GM12874 (cell line): ENCODE data around the gene RABGAP1.

ENCODE experiments used
- TF ChIP-seq, protein P1 (sequence below): IDR thresholded peaks from 2 replicates; pipeline ENCODE4 v1.5.1; 2011; ENCODE audit warnings: low read depth, mild to moderate bottlenecking, control low read depth, low read length, moderate library complexity; ENCODE audit not compliant: insufficient read depth

The RABGAP1 gene

DNA sequence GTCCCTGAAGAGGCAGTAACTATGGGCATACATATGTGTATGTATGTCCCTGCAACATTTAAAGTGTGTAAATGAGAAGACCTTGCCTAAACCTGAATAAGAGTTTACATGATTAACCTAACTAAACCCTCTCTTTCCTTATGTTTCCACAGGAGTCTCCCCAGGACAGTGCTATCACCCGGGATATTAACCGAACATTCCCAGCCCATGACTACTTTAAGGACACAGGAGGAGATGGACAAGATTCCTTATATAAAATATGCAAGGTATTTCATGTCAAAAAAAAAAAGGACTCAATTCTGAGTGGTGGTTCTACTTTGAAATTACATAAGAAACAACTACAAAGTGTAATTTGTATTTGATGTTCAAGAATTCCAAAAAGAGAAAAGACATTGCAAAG lies 124.4 kb downstream of the RABGAP1 start:
- TF ChIP-seq, protein P1, sequence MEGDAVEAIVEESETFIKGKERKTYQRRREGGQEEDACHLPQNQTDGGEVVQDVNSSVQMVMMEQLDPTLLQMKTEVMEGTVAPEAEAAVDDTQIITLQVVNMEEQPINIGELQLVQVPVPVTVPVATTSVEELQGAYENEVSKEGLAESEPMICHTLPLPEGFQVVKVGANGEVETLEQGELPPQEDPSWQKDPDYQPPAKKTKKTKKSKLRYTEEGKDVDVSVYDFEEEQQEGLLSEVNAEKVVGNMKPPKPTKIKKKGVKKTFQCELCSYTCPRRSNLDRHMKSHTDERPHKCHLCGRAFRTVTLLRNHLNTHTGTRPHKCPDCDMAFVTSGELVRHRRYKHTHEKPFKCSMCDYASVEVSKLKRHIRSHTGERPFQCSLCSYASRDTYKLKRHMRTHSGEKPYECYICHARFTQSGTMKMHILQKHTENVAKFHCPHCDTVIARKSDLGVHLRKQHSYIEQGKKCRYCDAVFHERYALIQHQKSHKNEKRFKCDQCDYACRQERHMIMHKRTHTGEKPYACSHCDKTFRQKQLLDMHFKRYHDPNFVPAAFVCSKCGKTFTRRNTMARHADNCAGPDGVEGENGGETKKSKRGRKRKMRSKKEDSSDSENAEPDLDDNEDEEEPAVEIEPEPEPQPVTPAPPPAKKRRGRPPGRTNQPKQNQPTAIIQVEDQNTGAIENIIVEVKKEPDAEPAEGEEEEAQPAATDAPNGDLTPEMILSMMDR: no peak

DNA sequence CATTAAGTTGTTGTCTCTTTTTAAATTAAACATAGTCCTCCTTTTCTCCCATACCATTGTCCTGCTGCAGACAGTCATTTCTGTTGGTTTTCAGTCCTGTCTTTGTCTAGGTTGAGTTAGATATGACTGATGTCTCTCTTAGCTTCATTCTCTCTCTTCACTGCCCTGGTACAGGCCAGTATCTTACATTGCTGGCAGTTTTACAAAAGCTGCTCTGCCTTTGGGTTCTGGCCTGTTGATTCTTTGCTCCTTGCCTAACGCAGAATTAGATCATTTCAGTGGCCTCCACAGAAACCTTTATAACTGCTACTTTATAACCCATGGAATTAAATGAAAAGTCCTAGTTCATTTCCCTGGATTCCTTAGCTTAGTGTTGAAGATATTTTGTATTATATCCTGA lies 126.3 kb downstream of the RABGAP1 start:
- TF ChIP-seq, protein P1: no peak

DNA sequence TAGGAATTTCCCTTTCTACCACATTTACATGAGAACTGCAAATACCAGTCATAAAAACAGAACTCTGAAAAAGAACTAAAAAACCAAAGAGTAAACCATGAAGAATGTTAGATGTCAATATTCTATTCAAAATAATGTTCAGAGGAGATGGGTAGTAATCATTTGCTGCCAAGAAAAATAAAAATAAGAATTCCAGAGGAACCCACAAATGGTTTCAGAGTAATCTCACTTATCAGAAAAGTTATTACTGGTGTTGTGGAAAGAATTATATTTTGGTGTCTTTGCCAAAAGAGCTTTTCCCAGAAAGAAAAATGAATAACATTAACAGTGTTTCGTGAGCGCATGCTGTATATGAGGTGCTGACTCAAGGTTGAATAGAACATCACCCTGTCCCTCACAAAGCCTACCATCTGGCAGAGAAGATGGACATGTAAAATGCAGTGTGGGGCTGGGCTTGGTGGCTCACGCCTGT lies 128.2 kb downstream of the RABGAP1 start:
- TF ChIP-seq, protein P1: no peak

DNA sequence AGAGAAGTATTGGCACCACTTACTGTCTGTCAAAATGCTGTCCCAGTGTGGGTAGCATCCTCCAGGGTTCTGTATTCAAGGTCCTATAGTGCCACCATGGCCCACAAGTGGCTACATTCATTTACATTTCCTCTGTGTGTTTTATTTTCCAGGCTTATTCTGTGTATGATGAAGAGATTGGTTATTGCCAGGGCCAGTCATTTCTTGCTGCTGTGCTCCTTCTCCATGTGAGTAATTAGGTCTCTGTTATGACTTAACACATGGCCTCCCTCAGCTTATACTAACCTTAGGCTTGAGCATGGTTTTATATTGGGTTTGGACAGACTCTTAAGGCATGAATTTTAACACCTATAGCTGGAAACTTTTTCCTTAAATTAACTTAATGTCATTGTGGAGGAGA lies 129.4 kb downstream of the RABGAP1 start:
- TF ChIP-seq, protein P1: no peak

DNA sequence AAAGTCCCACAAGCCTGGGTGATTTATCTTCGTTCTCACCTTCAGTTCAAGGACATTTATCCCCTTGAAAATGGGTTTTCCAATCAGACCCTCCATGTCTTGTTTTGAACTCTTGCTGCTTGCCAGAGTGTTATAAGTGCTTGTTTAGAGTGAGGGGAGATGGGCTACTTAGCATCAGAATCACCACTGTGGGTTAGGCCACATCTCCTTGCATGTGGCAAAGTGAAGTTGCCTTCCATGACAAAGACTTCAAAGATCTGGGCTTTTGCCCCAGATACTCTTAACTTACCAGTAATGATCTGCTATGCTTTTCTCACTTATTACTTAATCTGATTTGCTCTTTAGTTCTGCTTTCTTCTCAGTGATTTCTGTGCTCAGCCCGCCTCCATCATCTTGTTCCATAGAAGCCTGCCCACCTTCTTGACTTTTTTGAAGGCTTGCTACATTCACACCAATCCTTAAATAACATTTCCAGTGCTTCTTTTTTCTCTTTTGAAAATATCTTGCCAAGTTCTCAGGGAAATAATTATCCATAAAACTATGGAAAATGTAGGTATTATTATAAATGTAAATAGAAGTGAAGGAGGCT lies 131.7 kb downstream of the RABGAP1 start:
- TF ChIP-seq, protein P1: no peak

DNA sequence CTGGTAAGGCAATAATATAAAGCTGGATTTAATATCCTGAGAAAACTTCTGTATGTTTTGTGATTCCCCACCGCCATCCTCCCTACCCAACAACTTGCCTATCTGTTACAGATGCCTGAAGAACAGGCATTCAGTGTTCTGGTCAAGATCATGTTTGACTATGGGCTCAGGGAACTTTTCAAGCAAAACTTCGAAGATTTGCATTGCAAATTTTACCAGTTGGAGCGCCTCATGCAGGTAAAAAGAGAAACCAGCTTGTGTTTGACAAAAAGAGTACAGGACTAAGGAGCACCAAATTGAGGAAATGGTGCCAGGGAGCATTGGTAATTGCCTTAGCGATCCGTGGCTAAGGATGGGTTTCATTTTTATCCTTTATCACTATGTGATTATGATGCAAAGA lies 132.6 kb downstream of the RABGAP1 start:
- TF ChIP-seq, protein P1: no peak

DNA sequence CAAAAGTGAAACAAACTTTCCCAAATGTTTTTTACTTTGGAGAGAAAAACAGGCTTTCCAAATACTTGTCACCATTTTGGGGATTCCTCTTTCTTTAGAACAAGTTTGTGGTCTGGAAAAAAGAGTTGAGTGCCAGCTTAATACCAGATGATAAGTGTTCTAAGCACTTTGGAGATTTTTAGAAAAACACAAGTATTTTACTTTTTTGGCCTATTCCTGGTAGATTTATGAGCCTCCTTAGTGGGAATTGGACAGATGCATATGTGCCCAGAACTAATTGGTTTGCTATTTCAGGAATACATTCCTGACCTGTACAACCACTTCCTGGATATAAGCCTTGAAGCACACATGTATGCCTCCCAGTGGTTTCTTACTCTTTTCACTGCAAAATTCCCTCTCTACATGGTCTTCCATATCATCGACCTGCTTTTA lies 133.2 kb downstream of the RABGAP1 start:
- TF ChIP-seq, protein P1: no peak
